Measurements from ENCODE around the gene ST3GAL2. TPM values are rescaled to one million over a fixed set of nuclear protein-coding genes. Genes with fewer than 3 reads are reported as not detected.

Gene ST3GAL2
- total RNA-seq, 2 donors from 2014 or later, result 9.1 to 11.2 TPM

- DNase-seq, result no peak
These were observed 5.6 kb upstream of the ST3GAL2 start for GRCh38 chr16:70444249-70445063.

DNA sequence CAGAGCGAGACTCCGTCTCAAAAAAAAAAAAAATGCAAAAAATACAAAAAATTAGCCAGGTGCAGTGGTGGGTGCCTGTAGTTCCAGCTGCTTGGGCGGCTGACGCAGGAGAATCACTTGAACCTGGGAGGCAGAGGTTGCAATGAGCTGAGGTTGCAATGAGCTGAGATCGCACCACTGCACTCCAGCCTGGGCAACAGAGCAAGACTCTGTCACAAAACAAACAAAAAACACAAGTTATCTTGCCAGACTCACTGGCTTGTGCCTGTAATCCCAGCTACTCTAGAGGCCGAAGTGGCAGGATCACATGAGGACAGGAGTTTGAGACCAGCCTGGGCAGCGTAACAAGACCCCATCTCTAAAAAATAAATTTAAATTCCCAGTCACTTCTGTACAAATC, 3.4 kb upstream of the ST3GAL2 start:
- no peak for ATAC-seq
- Histone ChIP-seq H3K4me1 (peaks cover 22% of the 10 kb centered on the region), H3K27me3 (no peaks in the 10 kb centered on the region), H3K9me3 (no peaks in the 10 kb centered on the region), H3K4me3 (no peak overlapping the region), H3K27ac (no peak overlapping the region), H3K36me3 (replicated peaks in 1 of 2; ENCODE audit: insufficient read depth in 1 of 2, low read depth in 2 of 2) (no peaks in the 10 kb centered on the region)
- intact Hi-C loops (cut with DNase I), result no loop called here
- WGBS, 2 donors, result 85 to 90% methylated on average over 7 of the region's 7 CpGs
- TF ChIP-seq, protein P1, sequence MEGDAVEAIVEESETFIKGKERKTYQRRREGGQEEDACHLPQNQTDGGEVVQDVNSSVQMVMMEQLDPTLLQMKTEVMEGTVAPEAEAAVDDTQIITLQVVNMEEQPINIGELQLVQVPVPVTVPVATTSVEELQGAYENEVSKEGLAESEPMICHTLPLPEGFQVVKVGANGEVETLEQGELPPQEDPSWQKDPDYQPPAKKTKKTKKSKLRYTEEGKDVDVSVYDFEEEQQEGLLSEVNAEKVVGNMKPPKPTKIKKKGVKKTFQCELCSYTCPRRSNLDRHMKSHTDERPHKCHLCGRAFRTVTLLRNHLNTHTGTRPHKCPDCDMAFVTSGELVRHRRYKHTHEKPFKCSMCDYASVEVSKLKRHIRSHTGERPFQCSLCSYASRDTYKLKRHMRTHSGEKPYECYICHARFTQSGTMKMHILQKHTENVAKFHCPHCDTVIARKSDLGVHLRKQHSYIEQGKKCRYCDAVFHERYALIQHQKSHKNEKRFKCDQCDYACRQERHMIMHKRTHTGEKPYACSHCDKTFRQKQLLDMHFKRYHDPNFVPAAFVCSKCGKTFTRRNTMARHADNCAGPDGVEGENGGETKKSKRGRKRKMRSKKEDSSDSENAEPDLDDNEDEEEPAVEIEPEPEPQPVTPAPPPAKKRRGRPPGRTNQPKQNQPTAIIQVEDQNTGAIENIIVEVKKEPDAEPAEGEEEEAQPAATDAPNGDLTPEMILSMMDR (IDR thresholded peaks at IDR 0.05), result no peak
- no peak for TF ChIP-seq POLR2A (IDR thresholded peaks at IDR 0.05)
- DNase-seq, result no peak

More at GRCh38 chr16:70444249-70445063, 5.6 kb upstream of the ST3GAL2 start:
- H3K27ac ChIP-seq, result peak overlapping the region in 1 of 4 donors; percentile 28
- WGBS, 2 donors, result 62 to 63% methylated on average over 4 of the region's 4 CpGs
- intact Hi-C loops (cut with DNase I), result no loop called here
- no peaks in the 10 kb centered on the region for H3K27me3 ChIP-seq
- no peak overlapping the region for H3K4me3 ChIP-seq
- no peaks in the 10 kb centered on the region for H3K9me3 ChIP-seq
- peaks cover 9% of the 10 kb centered on the region for H3K4me1 ChIP-seq
- peak; percentile 73 for ATAC-seq
- H3K36me3 ChIP-seq (replicated peaks in 1 of 2; ENCODE audit: insufficient read depth in 1 of 2, low read depth in 2 of 2), result no peaks in the 10 kb centered on the region
- TF ChIP-seq, protein P1 (IDR thresholded peaks at IDR 0.05), result no peak
- TF ChIP-seq POLR2A (IDR thresholded peaks at IDR 0.05), result no peak

DNA sequence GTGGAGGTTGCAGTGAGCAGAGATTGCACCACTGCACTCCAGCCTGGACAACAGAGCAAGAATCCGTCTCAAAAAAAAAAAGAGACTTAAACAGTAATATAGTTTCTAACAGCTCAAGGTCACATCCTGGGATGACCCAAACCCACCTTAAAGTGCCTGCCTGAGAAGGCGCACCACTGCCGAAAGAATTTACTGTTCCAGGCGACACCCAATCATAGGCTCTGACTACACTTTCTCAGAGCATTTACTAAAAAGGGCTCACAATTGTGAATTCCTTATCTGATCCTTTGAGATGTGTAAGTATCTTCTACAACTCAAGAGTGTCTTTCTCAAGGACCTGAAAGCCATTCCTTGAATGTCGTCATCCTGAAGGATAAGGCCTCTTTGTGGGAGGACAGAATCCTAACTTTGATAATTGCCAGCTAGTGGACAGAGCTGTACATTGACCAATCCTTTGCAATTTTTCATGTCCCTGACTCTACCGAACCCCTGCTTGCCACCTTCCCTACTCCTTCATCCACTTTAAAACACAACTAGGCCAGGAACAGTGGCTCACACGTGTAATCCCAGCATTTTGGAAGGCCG, 2.6 kb upstream of the ST3GAL2 start:
- Histone ChIP-seq H3K4me1 (peaks cover 25% of the 10 kb centered on the region), H3K4me3 (no peak overlapping the region), H3K27me3 (no peaks in the 10 kb centered on the region), H3K36me3 (replicated peaks in 1 of 2; ENCODE audit: insufficient read depth in 1 of 2, low read depth in 2 of 2) (no peaks in the 10 kb centered on the region), H3K9me3 (no peaks in the 10 kb centered on the region), H3K27ac (no peak overlapping the region)
- intact Hi-C loops (cut with DNase I), result no loop called here
- ATAC-seq (no peak), DNase-seq (no peak)
- WGBS, 2 donors, result 90 to 91% methylated on average over 8 of the region's 8 CpGs
- TF ChIP-seq POLR2A (IDR thresholded peaks at IDR 0.05), result no peak
- TF ChIP-seq, protein P1 (IDR thresholded peaks at IDR 0.05), result no peak

- no peak for DNase-seq
- Histone ChIP-seq H3K27ac (no peak overlapping the region), H3K4me1 (peaks cover 25% of the 10 kb centered on the region), H3K4me3 (no peak overlapping the region), H3K36me3 (replicated peaks in 1 of 2; ENCODE audit: insufficient read depth in 1 of 2, low read depth in 2 of 2) (no peaks in the 10 kb centered on the region), H3K9me3 (no peaks in the 10 kb centered on the region), H3K27me3 (no peaks in the 10 kb centered on the region)
- intact Hi-C loops (cut with DNase I), result no loop called here
- no peak for ATAC-seq
- TF ChIP-seq, protein P1 (IDR thresholded peaks at IDR 0.05), result no peak
- no peak for TF ChIP-seq POLR2A (IDR thresholded peaks at IDR 0.05)
- 64 to 70% methylated on average over 11 of the region's 11 CpGs for WGBS, 2 donors
These were observed 1.3 kb upstream of the ST3GAL2 start for GRCh38 chr16:70440009-70440692.
